HCT116 (cell line): ENCODE data around the gene RNU6-9. TPM values are rescaled to one million over a fixed set of nuclear protein-coding genes. Genes with fewer than 3 reads are reported as not detected.

Source experiments
- ATAC-seq: fragments of 200-7000 bp; cut with Tn5 transposase; 2 replicates; pipeline ENCODE4 v1.9.1; 2020; ENCODE audit warnings: mild to moderate bottlenecking, moderate library complexity
- BruUV-seq: library from RNA; stranded (reverse); fragments of 400-500 nt; replicated peaks from 2 replicates; lab custom pipeline; 2021; lab: Mats Ljungman, UMichigan
- CTCF ChIA-PET: fragments of 300-600 bp; sonication (Branson Sonifier 250); formaldehyde crosslinking; loops from one replicate; lab custom pipeline; 2021; ENCODE audit warnings: antibody characterized with exemption; lab: Charles Lee
- POLR2A ChIA-PET: fragments of 300-600, 350-600 bp; sonication (Branson Sonifier 250); formaldehyde crosslinking; loops from one replicate; lab custom pipeline; 2021; ENCODE audit warnings: antibody characterized with exemption; lab: Charles Lee
- RAD21 ChIA-PET, 2 experiments: fragments of 300-600 bp; sonication (Branson Sonifier 250); formaldehyde crosslinking; loops; one replicate each; lab custom pipeline; 2023; ENCODE audit warnings: low total read pairs in 2 of 2; ENCODE audit not compliant: uncharacterized antibody in 2 of 2, unreplicated experiment in 2 of 2, low non-redundant PET in 1 of 2; lab: Charles Lee
- DNase-seq: peaks from one replicate; pipeline ENCODE4 v3.0.0-alpha.2; 2010; ENCODE audit warnings: low read depth, low spot score
- H2AFZ ChIP-seq: fragments of 200-600 bp; shearing (Covaris generic), sonication (generic); 2 replicates; pipeline ENCODE4 v1.6.1; 2017; ENCODE audit warnings: low read depth, mixed run types, mixed read lengths, antibody characterized with exemption, low read length; ENCODE audit not compliant: poor library complexity, severe bottlenecking
- H3K27ac ChIP-seq: 2 replicates; pipeline ENCODE4 v1.5.1; 2012; ENCODE audit warnings: low read depth, low read length
- H3K27me3 ChIP-seq: fragments of 200-600 bp; sonication (generic); 2 replicates; pipeline ENCODE4 v1.6.1; 2016; ENCODE audit warnings: mixed run types, low read length, mixed read lengths; ENCODE audit not compliant: insufficient read depth
- H3K36me3 ChIP-seq, 2 experiments: fragments of 200-500 bp in 1 of 2; fragments of 200-600 bp in 1 of 2; sonication (Bioruptor generic) in 1 of 2; sonication (generic) in 1 of 2; 2 replicates each; pipeline versions ENCODE4 v1.5.1 to v1.6.1; 2014 to 2016; ENCODE audit warnings: low read length in 2 of 2, inconsistent platforms in 1 of 2, mixed read lengths in 1 of 2, mixed run types in 1 of 2; ENCODE audit not compliant: insufficient read depth in 2 of 2, control insufficient read depth in 1 of 2
- H3K4me1 ChIP-seq, 2 experiments: fragments of 200-600 bp in 1 of 2; sonication (generic) in 1 of 2; 2 replicates each; pipeline versions ENCODE4 v1.5.1 to v1.6.1; 2012 to 2017; ENCODE audit warnings: low read length in 2 of 2, inconsistent platforms in 1 of 2, mild to moderate bottlenecking in 1 of 2, mixed read lengths in 1 of 2, mixed run types in 1 of 2, moderate library complexity in 1 of 2; ENCODE audit not compliant: insufficient read depth in 2 of 2, control insufficient read depth in 1 of 2
- H3K4me2 ChIP-seq: fragments of 200-600 bp; sonication (generic); 2 replicates; pipeline ENCODE4 v1.6.1; 2017; ENCODE audit warnings: mixed run types, low read length, mixed read lengths
- H3K4me3 ChIP-seq, 2 experiments: fragments of 200-600 bp in 1 of 2; sonication (generic) in 1 of 2; replicated peaks in 1 of 2; 2 replicates each; pipeline ENCODE4 v1.5.1; 2011 to 2016; ENCODE audit warnings: low read length in 2 of 2, control low read depth in 1 of 2, low read depth in 1 of 2, mild to moderate bottlenecking in 1 of 2, mixed read lengths in 1 of 2, mixed run types in 1 of 2
- H3K79me2 ChIP-seq: fragments of 200-600 bp; sonication (generic); 2 replicates; pipeline ENCODE4 v1.6.1; 2017; ENCODE audit warnings: mild to moderate bottlenecking, mixed run types, low read length, moderate library complexity, mixed read lengths; ENCODE audit not compliant: insufficient read depth
- H3K9ac ChIP-seq: fragments of 200-600 bp; sonication (generic); 2 replicates; pipeline ENCODE4 v1.6.1; 2016; ENCODE audit warnings: low read length, mixed read lengths
- H3K9me2 ChIP-seq: fragments of 200-600 bp; sonication (generic), shearing (Covaris generic); 2 replicates; pipeline ENCODE4 v1.6.1; 2017; ENCODE audit warnings: mixed run types, mild to moderate bottlenecking, moderate library complexity; ENCODE audit not compliant: insufficient read depth
- H3K9me3 ChIP-seq, 2 experiments: fragments of 200-500 bp in 1 of 2; fragments of 200-600 bp in 1 of 2; sonication (Bioruptor generic) in 1 of 2; sonication (generic) in 1 of 2; 2 replicates each; pipeline ENCODE4 v1.6.1; 2014 to 2017; ENCODE audit warnings: low read length in 2 of 2, mixed read lengths in 2 of 2, inconsistent platforms in 1 of 2, low read depth in 1 of 2, mild to moderate bottlenecking in 1 of 2, mixed run types in 1 of 2, moderate library complexity in 1 of 2; ENCODE audit not compliant: control insufficient read depth in 1 of 2, insufficient read depth in 1 of 2
- H4K20me1 ChIP-seq: fragments of 200-600 bp; sonication (generic), shearing (Covaris generic); 2 replicates; pipeline ENCODE4 v1.6.1; 2017; ENCODE audit warnings: mixed run types, mild to moderate bottlenecking, moderate library complexity; ENCODE audit not compliant: insufficient read depth
- ATF3 ChIP-seq: IDR thresholded peaks from 2 replicates; pipeline ENCODE4 v1.6.1; 2012
- CBX3 ChIP-seq: IDR thresholded peaks from 2 replicates; pipeline ENCODE4 v1.6.1; 2012; ENCODE audit warnings: low read depth
- CEBPB ChIP-seq: IDR thresholded peaks from 2 replicates; pipeline ENCODE4 v1.6.1; 2012; ENCODE audit warnings: low read depth
- CTCF ChIP-seq, 3 experiments: fragments of 200-600 bp in 1 of 3; sonication (generic) in 1 of 3; IDR thresholded peaks in 2 of 3; conservative IDR thresholded peaks in 1 of 3; 2 replicates each; pipeline ENCODE4 v1.5.1; 2012 to 2017; ENCODE audit warnings: low read depth in 2 of 3, low read length in 2 of 3, antibody characterized with exemption in 1 of 3, borderline replicate concordance in 1 of 3, control low read depth in 1 of 3, mild to moderate bottlenecking in 1 of 3, mixed read lengths in 1 of 3, mixed run types in 1 of 3, moderate library complexity in 1 of 3; ENCODE audit not compliant: insufficient read depth in 1 of 3
- EGR1 ChIP-seq: IDR thresholded peaks from 2 replicates; pipeline ENCODE4 v1.6.1; 2012; ENCODE audit warnings: low read depth
- ELF1 ChIP-seq: IDR thresholded peaks from 2 replicates; pipeline ENCODE4 v1.6.1; 2012; ENCODE audit warnings: low read depth, borderline replicate concordance
- EZH2 ChIP-seq: fragments of 200-600 bp; sonication (generic); IDR thresholded peaks from 2 replicates; pipeline ENCODE4 v1.6.1; 2017; ENCODE audit warnings: antibody characterized with exemption, mixed run types
- EZH2phosphoT487 ChIP-seq: fragments of 200-600 bp; IDR thresholded peaks from 2 replicates; pipeline ENCODE4 v1.6.1; 2018; ENCODE audit warnings: antibody characterized with exemption, borderline replicate concordance
- FOSL1 ChIP-seq: IDR thresholded peaks from 2 replicates; pipeline ENCODE4 v1.6.1; 2012; ENCODE audit warnings: low read depth
- JUND ChIP-seq: IDR thresholded peaks from 2 replicates; pipeline ENCODE4 v1.6.1; 2012
- POLR2AphosphoS5 ChIP-seq: IDR thresholded peaks from 2 replicates; pipeline ENCODE4 v1.6.1; 2011; ENCODE audit warnings: mild to moderate bottlenecking, low read depth, low read length, moderate library complexity
- RAD21 ChIP-seq: IDR thresholded peaks from 2 replicates; pipeline ENCODE4 v1.6.1; 2012; ENCODE audit warnings: low read depth, mild to moderate bottlenecking
- SIN3A ChIP-seq: IDR thresholded peaks from 2 replicates; pipeline ENCODE4 v1.6.1; 2012; ENCODE audit warnings: low read depth
- SP1 ChIP-seq: IDR thresholded peaks from 2 replicates; pipeline ENCODE4 v1.6.1; 2012; ENCODE audit warnings: low read depth
- TCF7L2 ChIP-seq: IDR thresholded peaks from 2 replicates; pipeline ENCODE4 v1.7.0; 2011; ENCODE audit warnings: borderline replicate concordance, inconsistent platforms; ENCODE audit not compliant: insufficient read depth, insufficient read length; ENCODE audit errors: extremely low read depth
- YY1 ChIP-seq: IDR thresholded peaks from 2 replicates; pipeline ENCODE4 v1.6.1; 2011; ENCODE audit warnings: low read length, low read depth, moderate library complexity, mild to moderate bottlenecking; ENCODE audit not compliant: insufficient replicate concordance; ENCODE audit errors: extremely low read depth
- ZFX ChIP-seq: fragments of 450-650 bp; IDR thresholded peaks from 2 replicates; pipeline ENCODE4 v1.6.1; 2017
- ZNF274 ChIP-seq: fragments of 200-500 bp; sonication (Bioruptor generic); IDR thresholded peaks from 2 replicates; pipeline ENCODE4 v1.6.1; 2014; ENCODE audit warnings: mild to moderate bottlenecking, low read depth, low read length, inconsistent platforms
- intact Hi-C: fragments of 100-400 bp; cut with micrococcal nuclease; formaldehyde crosslinking; loops from 2 replicates; pipeline ENCODE4 v1.10.0; 2022
- total RNA-seq: library from RNA; stranded (reverse); gene quantifications from one replicate; pipeline ENCODE4 v1.2.1, GENCODE V29; 2021; ENCODE audit not compliant: unreplicated experiment
- TF ChIP-seq, protein P1 (sequence below): IDR thresholded peaks from 2 replicates; pipeline ENCODE4 v1.6.1; 2012; ENCODE audit warnings: low read depth
- TF ChIP-seq, protein P2 (sequence below): IDR thresholded peaks from 2 replicates; pipeline ENCODE4 v1.6.1; 2012

Gene RNU6-9
- total RNA-seq, 1 experiment from 2014 or later, result not detected

- Histone ChIP-seq H3K4me3 (no peak overlapping the region), H3K9ac (no peak overlapping the region), H3K9me2 (no peaks in the 10 kb centered on the region), H4K20me1 (no peaks in the 10 kb centered on the region), H3K4me2 (peak overlapping the region; percentile 98; the same call in 1 of the 2 replicates), H3K27ac (no peak overlapping the region), H3K9me3 (no peaks in the 10 kb centered on the region), H3K4me1 (peaks cover 4 to 33% of the 10 kb centered on the region in 2 experiments), H3K36me3 (no peaks in the 10 kb centered on the region), H2AFZ (no peak overlapping the region), H3K27me3 (no peaks in the 10 kb centered on the region), H3K79me2 (no peaks in the 10 kb centered on the region)
- TF ChIP-seq JUND (no peak), TCF7L2 (no peak), EZH2 (no peak), FOSL1 (no peak), RAD21 (no peak), ELF1 (no peak), SIN3A (no peak), ZNF274 (no peak), ZFX (no peak), ATF3 (no peak), EZH2phosphoT487 (no peak), EGR1 (no peak), SP1 (no peak), CBX3 (no peak), YY1 (no peak), CEBPB (no peak), POLR2AphosphoS5 (no peak), CTCF (IDR thresholded peaks at IDR 0.05 in 2 of 3, conservative IDR thresholded peaks at IDR 0.05 in 1 of 3; ENCODE audit: borderline replicate concordance in 1 of 3, insufficient read depth in 1 of 3, low read depth in 2 of 3, low read length in 2 of 3) (no peak)
- TF ChIP-seq, protein P1, sequence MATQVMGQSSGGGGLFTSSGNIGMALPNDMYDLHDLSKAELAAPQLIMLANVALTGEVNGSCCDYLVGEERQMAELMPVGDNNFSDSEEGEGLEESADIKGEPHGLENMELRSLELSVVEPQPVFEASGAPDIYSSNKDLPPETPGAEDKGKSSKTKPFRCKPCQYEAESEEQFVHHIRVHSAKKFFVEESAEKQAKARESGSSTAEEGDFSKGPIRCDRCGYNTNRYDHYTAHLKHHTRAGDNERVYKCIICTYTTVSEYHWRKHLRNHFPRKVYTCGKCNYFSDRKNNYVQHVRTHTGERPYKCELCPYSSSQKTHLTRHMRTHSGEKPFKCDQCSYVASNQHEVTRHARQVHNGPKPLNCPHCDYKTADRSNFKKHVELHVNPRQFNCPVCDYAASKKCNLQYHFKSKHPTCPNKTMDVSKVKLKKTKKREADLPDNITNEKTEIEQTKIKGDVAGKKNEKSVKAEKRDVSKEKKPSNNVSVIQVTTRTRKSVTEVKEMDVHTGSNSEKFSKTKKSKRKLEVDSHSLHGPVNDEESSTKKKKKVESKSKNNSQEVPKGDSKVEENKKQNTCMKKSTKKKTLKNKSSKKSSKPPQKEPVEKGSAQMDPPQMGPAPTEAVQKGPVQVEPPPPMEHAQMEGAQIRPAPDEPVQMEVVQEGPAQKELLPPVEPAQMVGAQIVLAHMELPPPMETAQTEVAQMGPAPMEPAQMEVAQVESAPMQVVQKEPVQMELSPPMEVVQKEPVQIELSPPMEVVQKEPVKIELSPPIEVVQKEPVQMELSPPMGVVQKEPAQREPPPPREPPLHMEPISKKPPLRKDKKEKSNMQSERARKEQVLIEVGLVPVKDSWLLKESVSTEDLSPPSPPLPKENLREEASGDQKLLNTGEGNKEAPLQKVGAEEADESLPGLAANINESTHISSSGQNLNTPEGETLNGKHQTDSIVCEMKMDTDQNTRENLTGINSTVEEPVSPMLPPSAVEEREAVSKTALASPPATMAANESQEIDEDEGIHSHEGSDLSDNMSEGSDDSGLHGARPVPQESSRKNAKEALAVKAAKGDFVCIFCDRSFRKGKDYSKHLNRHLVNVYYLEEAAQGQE, result no peak
- TF ChIP-seq, protein P2, sequence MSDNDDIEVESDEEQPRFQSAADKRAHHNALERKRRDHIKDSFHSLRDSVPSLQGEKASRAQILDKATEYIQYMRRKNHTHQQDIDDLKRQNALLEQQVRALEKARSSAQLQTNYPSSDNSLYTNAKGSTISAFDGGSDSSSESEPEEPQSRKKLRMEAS, result no peak
- ChIA-PET CTCF (no interaction called here), RAD21 (interaction anchor here in 1 of 2 experiments (0.5 kb wide), 1 partner anchor 149 kb away, joined by 3 read pairs; no protein-coding TSS in a partner anchor), POLR2A (no interaction called here)
- ATAC-seq (no peak), DNase-seq (no peak)
- BruUV-seq, result no TSS peak
- intact Hi-C loops, result no loop called here
Measured at GRCh38 chr19:918481-919198, 25.4 kb downstream of the RNU6-9 start.
